Skeletal muscle satellite cell (primary cell): Measurements from ENCODE around the gene ZNF667.

Experiments used
- H3K27me3 ChIP-seq: 2 replicates; pipeline ENCODE4 v1.7.0; 2013; ENCODE audit warnings: low read length; ENCODE audit not compliant: control insufficient read depth, insufficient read depth
- H3K36me3 ChIP-seq: 2 replicates; pipeline ENCODE4 v1.7.0; 2013; ENCODE audit warnings: mild to moderate bottlenecking, control low read depth, low read length; ENCODE audit not compliant: insufficient read depth
- H3K4me1 ChIP-seq: 2 replicates; pipeline ENCODE4 v1.7.0; 2013; ENCODE audit warnings: low read length; ENCODE audit not compliant: control insufficient read depth, insufficient read depth
- H3K4me2 ChIP-seq: 2 replicates; pipeline ENCODE4 v1.7.0; 2013; ENCODE audit warnings: mild to moderate bottlenecking, low read length
- H3K4me3 ChIP-seq: 2 replicates; pipeline ENCODE4 v1.7.0; 2013; ENCODE audit warnings: low read length
- H3K9ac ChIP-seq: 2 replicates; pipeline ENCODE4 v1.7.0; 2013; ENCODE audit warnings: mild to moderate bottlenecking, low read depth, low read length, moderate library complexity
- H3K9me3 ChIP-seq: replicated peaks from 2 replicates; pipeline ENCODE4 v1.7.0; 2013; ENCODE audit warnings: mild to moderate bottlenecking, control low read depth, low read length

The ZNF667 gene

DNA sequence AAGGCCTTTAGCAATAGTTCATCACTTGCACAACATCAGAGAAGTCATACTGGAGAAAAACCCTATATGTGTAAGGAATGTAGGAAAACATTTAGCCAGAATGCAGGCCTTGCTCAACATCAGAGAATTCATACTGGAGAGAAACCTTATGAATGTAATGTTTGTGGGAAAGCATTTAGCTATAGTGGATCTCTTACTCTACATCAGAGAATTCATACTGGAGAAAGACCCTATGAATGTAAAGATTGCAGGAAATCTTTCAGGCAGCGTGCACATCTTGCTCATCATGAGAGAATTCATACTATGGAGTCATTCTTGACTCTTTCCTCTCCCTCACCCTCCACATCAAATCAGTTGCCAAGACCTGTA lies 53.2 kb downstream of the ZNF667 start:
- Histone ChIP-seq H3K4me3 (peak overlapping the region; percentile 1), H3K27me3 (no peaks in the 10 kb centered on the region), H3K4me2 (no peak overlapping the region), H3K36me3 (peaks cover 50% of the 10 kb centered on the region), H3K9ac (no peak overlapping the region), H3K4me1 (no peaks in the 10 kb centered on the region), H3K9me3 (peaks cover 81% of the 10 kb centered on the region)

DNA sequence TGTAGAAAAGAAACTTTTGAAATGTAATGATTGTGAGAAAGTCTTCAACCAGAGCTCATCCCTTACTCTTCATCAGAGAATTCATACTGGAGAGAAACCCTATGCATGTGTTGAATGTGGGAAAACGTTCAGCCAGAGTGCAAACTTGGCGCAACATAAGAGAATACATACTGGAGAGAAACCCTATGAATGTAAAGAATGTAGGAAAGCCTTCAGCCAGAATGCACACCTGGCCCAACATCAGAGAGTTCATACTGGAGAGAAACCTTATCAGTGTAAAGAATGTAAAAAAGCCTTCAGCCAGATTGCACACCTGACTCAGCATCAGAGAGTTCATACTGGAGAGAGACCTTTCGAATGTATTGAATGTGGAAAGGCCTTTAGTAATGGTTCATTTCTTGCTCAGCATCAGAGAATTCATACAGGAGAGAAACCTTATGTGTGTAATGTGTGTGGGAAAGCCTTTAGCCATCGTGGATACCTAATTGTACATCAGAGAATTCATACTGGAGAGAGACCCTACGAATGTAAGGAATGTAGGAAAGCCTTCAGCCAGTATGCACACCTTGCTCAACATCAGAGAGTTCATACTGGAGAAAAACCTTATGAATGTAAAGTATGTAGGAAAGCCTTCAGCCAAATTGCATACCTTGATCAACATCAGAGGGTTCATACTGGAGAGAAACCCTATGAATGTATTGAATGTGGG lies 53.7 kb downstream of the ZNF667 start:
- Histone ChIP-seq H3K36me3 (peaks cover 56% of the 10 kb centered on the region), H3K9me3 (peaks cover 78% of the 10 kb centered on the region), H3K9ac (no peak overlapping the region), H3K27me3 (no peaks in the 10 kb centered on the region), H3K4me3 (peak overlapping the region; percentile 1), H3K4me2 (no peak overlapping the region), H3K4me1 (no peaks in the 10 kb centered on the region)

DNA sequence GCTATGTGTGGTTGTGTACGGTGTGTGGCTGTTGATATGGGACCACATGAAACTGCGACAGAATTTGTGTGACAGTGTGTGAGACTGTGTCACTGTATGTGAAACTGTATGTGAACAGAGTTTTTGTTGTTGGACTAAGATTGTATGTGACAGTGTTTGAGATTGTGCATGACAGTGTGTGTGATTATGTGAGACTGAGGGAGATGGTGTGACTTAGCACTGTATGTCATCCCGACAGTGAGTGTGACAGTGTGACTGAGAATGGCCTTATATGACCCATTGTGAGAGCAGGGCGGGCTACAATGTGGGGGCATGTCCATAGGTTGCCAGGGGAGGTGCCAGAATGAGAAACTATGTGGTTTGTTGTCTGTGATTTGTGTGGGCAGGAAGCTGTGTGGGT lies 72.1 kb downstream of the ZNF667 start:
- Histone ChIP-seq H3K4me1 (peaks cover 12% of the 10 kb centered on the region), H3K36me3 (peaks cover 31% of the 10 kb centered on the region), H3K9ac (peak overlapping the region; percentile 96), H3K9me3 (peaks cover 12% of the 10 kb centered on the region), H3K4me2 (peak overlapping the region; percentile 88), H3K4me3 (peak overlapping the region; percentile 93), H3K27me3 (no peaks in the 10 kb centered on the region)

DNA sequence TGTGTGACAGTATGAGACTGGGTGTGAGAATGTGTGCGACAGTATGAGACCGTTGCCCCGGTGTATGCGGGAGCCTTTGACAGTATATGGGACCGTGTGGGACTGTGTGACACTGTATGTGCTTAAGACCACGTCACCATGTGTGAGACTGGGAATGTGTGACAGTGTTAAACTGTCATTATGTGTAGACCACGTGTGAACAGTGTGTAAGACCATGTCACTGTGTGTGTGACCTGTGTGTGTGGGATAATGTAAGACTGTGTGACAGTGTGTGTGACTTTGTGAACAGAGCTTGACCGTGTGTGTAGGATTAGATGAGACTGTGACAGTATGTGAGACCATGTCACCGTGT lies 72.5 kb downstream of the ZNF667 start:
- H3K9ac ChIP-seq: peak overlapping the region; percentile 96

DNA sequence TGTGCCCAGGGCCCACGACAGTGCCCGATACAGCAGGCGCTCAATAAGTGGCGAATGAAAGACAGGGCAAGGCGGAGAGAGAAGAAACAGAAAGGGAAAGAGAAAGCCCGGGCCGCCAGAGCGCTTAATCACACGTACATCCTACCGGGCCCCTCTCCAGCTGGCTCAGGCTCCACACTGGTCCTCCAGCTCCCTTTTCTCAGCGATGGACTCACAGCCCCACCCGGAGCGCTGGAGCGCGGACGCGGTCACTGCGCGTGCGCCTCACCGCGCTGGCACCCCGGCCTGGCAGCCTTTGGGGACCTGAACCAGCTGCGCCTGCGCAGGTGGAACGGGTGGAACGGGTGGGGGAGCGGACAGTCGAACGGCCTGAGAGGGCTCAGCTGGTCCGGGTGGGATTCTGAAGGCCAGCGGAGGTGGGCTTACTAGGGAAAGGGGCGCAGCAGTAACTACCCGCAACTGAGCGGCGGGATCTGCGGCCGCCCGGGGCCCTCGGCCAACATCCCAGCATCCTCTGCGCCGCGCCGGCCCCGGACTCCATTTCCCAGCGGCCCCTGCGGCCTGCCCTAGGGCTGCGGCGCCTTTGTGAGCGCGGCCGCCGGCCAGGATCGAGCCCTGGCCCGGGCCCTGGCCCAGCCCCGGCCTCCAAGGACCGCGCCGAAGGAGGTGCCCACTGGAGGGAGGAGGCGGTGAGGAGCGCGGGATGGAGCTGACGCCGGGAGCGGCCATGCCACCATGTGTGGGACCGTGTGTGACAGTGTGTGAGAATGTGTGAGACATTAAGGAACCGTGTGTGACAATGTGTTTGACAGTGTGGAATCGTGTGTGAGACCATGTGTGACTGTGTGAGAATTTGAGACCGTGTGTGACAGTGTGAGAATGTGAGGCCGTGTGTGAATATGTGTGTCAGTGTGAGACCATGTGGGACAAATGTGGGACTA lies 73.1 kb downstream of the ZNF667 start, which contains the start of gene ZNF583:
Gene ZNF583 (plus strand): TSS at position 569 of the 941 bp plus-strand sequence. CDS start 2,783 bp downstream, outside the sequence.
- H3K27me3 ChIP-seq: no peaks in the 10 kb centered on the region
- H3K4me1 ChIP-seq: peaks cover 12% of the 10 kb centered on the region
- H3K9ac ChIP-seq: peak within 1 kb of the TSS; percentile 96
- H3K4me2 ChIP-seq: peak within 1 kb of the TSS; percentile 88
- peaks cover 15% of the 10 kb centered on the region for H3K9me3 ChIP-seq
- H3K4me3 ChIP-seq: peak within 1 kb of the TSS; percentile 93
- H3K36me3 ChIP-seq: peaks cover 30% of the 10 kb centered on the region

More for the DNA sequence above, 72.5 kb downstream of the ZNF667 start:
- peaks cover 30% of the 10 kb centered on the region for H3K36me3 ChIP-seq
- H3K4me1 ChIP-seq: peaks cover 12% of the 10 kb centered on the region
- no peaks in the 10 kb centered on the region for H3K27me3 ChIP-seq
- H3K9me3 ChIP-seq: peaks cover 13% of the 10 kb centered on the region
- peak overlapping the region; percentile 88 for H3K4me2 ChIP-seq
- peak overlapping the region; percentile 93 for H3K4me3 ChIP-seq

DNA sequence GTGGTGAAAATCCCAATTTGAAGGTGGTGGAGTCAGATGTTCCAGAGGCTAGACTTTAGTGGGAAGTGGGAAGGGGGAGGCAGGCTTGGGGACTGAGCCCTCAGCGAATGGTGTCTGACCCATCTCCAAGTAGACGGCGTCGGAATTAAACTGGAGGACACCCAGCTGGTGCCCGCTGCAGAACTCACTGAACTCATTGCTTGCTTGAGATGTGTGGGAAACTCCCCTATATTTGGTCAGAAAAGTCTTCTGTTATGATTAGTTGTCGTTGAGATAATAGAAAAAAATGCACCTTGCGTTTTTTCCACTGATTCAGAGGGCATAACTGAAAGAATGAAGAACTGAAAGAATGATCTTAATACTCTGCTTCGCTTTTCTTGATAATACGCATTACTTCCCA lies 73.9 kb downstream of the ZNF667 start:
- H3K9me3 ChIP-seq: peaks cover 15% of the 10 kb centered on the region
- peak overlapping the region; percentile 93 for H3K4me3 ChIP-seq
- peaks cover 12% of the 10 kb centered on the region for H3K4me1 ChIP-seq
- H3K36me3 ChIP-seq: peaks cover 28% of the 10 kb centered on the region
- H3K4me2 ChIP-seq: peak overlapping the region; percentile 88
- H3K27me3 ChIP-seq: no peaks in the 10 kb centered on the region
- H3K9ac ChIP-seq: peak overlapping the region; percentile 96

DNA sequence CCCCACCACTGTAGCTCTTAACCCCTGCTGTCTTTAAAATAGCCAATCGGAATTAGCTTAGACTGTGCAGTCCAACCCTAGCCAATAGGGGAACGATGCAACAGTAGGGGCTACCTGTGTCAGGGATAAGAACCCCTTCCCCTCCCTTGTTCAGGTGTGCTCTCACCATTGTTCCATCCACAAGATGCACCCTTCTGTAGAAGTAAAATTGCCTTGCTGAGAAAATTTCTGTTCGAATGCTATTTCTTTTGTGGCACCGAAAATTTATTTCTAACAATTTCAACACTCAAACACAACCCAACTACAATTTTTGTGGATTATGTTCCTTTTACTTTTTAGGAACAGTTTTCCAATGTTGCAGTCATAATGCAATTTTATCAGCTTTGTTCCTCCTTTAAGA lies 76.7 kb downstream of the ZNF667 start:
- H3K9me3 ChIP-seq: peaks cover 7% of the 10 kb centered on the region
- H3K36me3 ChIP-seq: peaks cover 19% of the 10 kb centered on the region
- H3K4me2 ChIP-seq: no peak overlapping the region
- no peaks in the 10 kb centered on the region for H3K27me3 ChIP-seq
- H3K4me1 ChIP-seq: peaks cover 12% of the 10 kb centered on the region
- no peak overlapping the region for H3K4me3 ChIP-seq
- H3K9ac ChIP-seq: no peak overlapping the region

DNA sequence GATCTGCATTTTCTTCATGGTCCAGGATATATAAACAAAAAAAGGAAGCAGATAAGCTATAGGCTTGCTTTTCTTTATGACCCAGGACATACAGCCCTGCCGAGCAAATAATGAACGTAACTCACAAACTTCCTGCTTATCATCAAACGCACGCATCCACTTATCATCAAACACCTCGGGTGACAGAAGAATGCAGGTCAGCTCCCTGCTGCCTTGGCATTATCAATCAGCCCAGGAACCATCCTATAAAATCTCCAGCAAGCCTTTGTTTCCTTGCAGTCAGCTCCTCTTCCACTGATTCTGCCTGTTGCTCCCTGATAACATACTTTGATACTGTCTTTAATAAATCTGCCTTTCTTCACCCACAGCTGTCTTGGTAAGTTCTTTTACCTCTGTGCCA lies 78.3 kb downstream of the ZNF667 start:
- H3K4me1 ChIP-seq: peaks cover 5% of the 10 kb centered on the region
- no peak overlapping the region for H3K4me2 ChIP-seq
- no peak overlapping the region for H3K9ac ChIP-seq
- H3K27me3 ChIP-seq: no peaks in the 10 kb centered on the region
- H3K36me3 ChIP-seq: peaks cover 19% of the 10 kb centered on the region
- H3K4me3 ChIP-seq: no peak overlapping the region
- H3K9me3 ChIP-seq: peaks cover 10% of the 10 kb centered on the region

DNA sequence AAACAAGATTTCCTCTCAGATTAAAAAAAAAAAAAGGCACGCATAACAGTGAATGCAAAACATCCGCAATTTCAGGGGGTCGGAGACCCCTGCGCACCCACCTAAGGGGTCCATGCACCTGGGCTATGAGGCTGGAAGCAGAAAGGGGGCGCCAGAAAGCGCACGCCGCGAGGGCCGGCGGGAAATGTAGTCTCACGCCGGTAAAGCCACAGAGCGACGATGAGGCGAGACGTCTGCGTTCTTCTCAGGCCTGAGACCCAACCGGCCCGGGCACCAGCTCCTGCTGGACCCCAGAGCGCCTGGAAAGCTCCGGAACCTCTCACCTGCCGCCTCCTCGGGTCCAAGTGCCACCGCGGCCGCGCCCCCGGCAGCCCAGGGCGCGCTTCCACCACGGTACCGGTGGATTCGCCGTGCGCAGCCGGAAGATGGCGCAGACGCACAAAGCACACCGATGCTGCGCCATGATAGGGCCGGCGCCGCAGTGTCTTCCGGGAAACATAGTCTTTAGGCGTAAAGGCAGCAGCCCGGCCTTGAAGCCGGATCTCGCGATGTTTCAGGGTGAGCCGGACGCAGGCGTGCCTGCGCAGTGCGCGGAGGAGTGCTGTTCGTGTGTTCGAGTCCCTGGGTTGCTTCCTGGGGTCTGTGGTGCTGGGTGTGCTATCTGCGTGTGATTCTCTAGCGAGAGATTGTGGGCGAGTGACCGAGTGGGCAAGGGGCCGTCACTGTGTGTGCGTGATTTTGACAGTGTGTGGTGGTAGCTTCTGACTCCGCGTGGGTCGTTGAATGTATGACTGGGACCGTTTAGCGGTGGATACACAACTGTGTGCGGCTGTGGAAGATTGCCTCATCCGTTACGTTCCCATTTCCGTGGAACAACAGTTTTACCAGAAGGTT lies 83.8 kb downstream of the ZNF667 start, which contains the start of gene ZNF582:
Gene ZNF582 (minus strand): TSS at position 416 of the 894 bp plus-strand sequence. CDS start 1,782 bp downstream, outside the sequence.
- peaks cover 4% of the 10 kb centered on the region for H3K9me3 ChIP-seq

More for the DNA sequence above, 83.8 kb downstream of the ZNF667 start, which contains the start of gene ZNF582:
- peak within 1 kb of the TSS; percentile 81 for H3K4me3 ChIP-seq
- H3K9ac ChIP-seq: peak within 1 kb of the TSS; percentile 93
- H3K4me2 ChIP-seq: peak within 1 kb of the TSS; percentile 84
- peaks cover 3% of the 10 kb centered on the region for H3K4me1 ChIP-seq
- H3K36me3 ChIP-seq: peaks cover 5% of the 10 kb centered on the region
- H3K27me3 ChIP-seq: no peaks in the 10 kb centered on the region
